Posterior vena cava (tissue), 2 donors: Measurements from ENCODE around the gene PKD1. TPM values are rescaled to one million over a fixed set of nuclear protein-coding genes. Genes with fewer than 3 reads are reported as not detected.

Experiments used
- DNase-seq: peaks from one replicate; pipeline ENCODE4 v3.0.0-alpha.2; 2020; ENCODE audit warnings: low spot score
- intact Hi-C, 2 donors: fragments of 100-400 bp; cut with DNase I; formaldehyde crosslinking; loops; one replicate each; pipeline versions ENCODE4 v1.14.1 to v1.14.2; 2022 to 2023
- microRNA-seq, 2 donors: library from miRNA; unstranded; fragments of <30 nt; microRNA quantifications; one replicate each; pipeline ENCODE4 v1.2.0, GENCODE V29; 2020 to 2021; ENCODE audit warnings: borderline microRNAs expressed in 2 of 2
- total RNA-seq, 2 donors: library from RNA; stranded (reverse); fragmentation: NEBNext Ultra II Directional; extraction: Animal tissue kit (Norgen Biotek cat#: 25700); gene quantifications; one replicate each; pipeline ENCODE4 v1.2.1, GENCODE V29; 2021
- donor health status: DM: yes; HTN: yes; CAD: no.
- donor health status: DM: yes; HTN: yes; CAD: no.

The PKD1 gene
- total RNA-seq, 2 donors from 2014 or later, result 177 to 181 TPM

- intact Hi-C loops, result no loop called here
- peak; percentile 99 for DNase-seq
Observed at GRCh38 chr16:2047330-2048115, 88.2 kb downstream of the PKD1 start, which contains the start of the genes NTHL1 and TSC2. TSS of gene NTHL1 (minus strand) at chr16:2047834. CDS start at chr16:2047823, 11 bp downstream. TSS of gene TSC2 (plus strand) at chr16:2047985. CDS start at chr16:2048616, 631 bp downstream.

DNA sequence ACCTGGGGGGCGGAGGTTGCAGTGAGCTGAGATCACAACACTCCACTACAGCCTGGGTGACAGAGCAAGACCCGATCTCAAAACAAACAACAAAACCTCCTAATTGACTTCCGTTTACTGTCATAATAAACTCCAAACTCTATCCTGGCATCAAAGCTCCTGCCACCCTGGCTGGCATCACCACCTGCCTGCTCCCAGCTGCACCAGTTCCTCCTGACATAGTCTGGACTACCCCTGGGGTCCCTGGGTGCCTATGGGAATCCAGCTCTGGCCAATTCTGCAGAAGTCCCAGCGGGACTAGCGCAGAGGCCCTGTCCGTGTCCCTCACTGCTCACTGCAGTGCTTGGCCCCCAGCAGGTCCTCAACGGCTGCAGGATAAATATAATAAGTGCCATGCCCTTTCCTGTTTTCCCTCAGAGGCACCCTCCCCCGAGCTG lies 88.8 kb downstream of the PKD1 start:
- DNase-seq, result no peak
- intact Hi-C loops, result no loop called here

DNA sequence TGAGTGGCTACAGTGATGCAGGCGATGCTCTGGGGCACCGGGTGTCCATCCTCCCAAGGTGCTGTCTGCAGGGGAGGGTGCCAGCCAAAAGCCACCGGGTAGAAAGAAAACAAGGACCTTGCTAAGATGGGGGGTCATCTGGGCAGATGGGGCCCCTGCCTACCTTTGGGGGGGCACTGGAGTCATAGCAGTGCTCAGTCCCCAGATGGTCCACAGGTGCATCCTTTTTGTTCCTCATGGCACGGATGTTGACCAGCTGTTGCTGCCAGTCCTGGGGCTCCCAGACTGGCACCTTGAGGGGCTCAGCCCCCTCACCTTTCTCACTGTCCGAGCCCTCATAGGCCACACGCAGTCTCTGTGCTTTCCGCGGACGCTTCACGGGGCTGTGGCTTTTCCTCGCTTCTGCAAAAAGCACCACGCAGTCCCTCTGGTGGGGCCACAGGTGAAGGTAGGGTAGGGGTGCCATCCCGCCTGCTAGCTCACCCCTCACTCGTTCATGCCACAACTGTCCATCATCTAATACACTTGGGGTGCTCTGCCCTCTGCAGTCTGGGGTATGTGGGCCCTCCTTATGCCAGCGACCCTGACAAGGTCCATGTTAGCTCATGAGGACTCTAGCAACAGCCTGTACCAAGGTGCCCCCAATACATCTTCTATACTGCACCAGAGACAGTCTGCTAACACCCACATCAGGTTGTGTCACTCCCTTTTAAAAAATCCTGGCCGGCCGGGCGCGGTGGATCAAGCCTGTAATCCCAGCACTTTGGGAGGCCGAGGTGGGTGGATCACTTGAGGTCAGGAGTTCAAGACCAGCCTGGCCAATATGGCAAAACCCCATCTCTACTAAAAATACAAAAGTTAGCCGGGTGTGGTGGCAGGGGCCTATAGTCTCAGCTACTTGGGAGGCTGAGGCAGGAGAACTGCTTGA lies 89.5 kb downstream of the PKD1 start:
- DNase-seq, result no peak
- intact Hi-C loops, result no loop called here

DNA sequence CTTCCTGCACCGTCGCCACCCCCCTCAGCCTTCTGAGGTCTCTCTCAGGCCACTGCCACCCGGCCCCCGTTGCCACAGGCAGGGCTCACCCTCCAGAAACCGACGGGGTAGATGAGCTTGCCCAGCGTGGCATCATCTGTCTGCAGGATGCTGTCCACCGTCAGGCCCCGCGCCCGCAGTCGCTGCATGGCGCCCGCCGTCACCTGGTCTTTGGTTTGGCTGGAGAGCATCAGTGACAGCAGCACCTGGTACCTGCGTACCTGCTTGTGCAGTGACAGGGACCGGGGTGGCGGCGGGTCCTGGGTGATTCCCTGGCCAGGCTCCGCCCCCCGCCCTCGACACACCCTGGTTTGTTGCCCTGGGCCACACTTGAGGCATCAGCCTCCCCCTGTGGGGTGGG lies 91.2 kb downstream of the PKD1 start:
- intact Hi-C loops, result no loop called here
- no peak for DNase-seq

DNA sequence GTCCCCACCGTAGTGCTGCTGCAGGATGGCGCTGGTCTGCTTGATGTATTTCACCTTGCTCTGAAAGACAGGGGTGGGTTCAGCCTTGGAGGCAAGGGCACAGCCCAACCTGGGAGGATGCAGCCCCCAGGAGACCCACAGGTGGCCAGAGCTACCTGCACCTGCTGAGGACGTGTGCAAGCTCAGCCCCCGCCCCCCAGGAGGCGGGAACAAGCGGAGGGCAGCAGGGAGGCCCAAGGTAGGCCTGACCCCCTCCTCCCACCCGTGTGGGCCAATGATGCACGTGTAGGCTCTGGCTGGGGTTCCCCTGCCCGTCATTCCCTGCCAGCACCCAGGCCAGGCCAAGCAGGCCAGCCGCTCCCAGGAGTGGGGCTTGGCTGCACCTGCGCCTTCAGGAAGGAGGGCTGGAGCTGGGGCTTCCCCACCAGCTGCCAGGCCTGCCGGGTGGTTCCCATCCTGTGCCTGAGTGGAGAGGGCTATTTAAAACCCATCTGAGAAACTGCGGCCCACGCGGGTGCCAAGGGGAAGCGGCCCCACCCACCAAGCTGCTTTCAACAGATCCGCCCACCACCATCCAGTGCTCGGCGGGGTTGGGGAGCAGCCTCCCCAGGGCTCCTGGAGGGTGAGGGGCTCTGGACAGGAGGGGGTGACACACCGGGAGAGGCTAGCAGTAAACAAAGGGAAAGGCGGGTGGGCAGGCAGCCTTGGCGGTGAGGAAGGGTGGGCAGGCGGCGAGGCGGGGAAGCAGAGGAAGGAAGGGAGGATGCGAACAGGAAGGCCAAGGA lies 91.8 kb downstream of the PKD1 start:
- no peak for DNase-seq
- intact Hi-C loops, result no loop called here

DNA sequence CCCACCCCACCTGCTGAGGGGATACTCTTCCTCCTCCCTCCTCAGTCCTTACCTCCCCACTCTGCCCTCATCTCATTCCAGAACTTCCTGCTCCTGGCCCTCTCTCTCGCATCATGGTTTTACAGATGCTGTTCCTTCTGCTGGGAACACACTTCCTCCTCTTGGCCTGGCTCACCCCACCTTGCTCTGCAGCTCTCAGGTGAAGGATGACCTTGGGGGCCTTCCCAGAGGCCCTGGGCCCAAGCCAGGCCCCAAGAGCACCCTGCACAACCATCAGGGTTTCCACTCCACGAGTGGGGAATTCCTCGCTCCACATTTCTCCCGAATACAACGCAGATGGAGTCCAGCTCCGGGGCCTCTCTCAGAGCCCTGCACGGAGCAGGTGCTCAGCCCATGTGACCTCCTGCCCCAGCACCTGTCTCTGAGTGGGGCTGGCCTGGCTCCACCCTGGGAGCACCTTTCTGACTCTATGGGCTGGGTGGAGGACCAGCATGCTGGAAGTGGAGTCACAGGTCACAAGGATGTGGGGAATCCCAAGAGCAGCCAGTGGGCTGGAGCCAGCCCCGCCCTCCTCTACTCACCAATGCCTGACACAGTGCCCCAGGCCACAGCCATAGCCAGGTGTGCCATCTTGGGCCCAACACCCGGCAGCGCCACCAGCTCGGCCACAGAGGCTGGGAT lies 92.6 kb downstream of the PKD1 start:
- no peak for DNase-seq
- intact Hi-C loops, result no loop called here

GRCh38 chr16:2042171-2042985 lies 93.3 kb downstream of the PKD1 start:
- intact Hi-C loops, result no loop called here
- no peak for DNase-seq

DNA sequence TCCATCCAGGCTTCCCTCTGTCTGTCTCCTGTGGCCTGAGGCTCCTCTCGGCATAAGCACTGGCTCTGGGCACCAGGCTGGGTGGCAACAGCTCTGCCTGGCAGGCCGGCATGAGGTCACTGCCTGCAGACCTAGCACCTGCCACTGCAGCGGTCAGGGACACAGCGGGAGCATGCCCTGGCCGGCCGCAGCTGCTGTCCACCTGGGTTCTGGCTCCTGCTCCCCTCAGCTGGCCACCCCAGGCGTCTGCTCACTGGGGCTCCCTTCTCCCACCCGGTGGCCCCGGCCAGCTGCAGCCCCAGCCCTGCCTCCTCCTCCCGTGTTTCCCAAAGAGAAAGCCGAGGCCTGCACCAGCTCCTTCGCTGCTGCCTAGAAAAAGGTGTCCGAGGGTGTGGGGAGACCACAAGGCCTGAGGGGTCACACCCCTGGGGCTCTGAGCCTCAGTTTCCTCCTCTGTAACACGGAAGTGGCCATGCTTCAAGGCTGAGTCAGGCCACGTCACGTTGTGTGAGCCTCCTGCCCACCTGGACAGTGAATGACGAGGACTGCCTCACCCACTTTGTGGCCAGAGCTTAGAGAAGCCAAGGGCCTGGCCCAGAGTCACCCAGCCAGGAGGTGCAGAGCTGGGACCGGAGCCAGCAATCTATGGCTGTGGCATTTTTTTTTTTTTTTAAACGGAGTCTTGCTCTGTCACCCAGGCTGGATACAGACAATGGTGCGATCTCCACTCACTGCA lies 94.7 kb downstream of the PKD1 start:
- intact Hi-C loops, result no loop called here
- no peak for DNase-seq

- no peak for DNase-seq
- intact Hi-C loops, result no loop called here
Observed at GRCh38 chr16:2040041-2040786, 95.5 kb downstream of the PKD1 start.

DNA sequence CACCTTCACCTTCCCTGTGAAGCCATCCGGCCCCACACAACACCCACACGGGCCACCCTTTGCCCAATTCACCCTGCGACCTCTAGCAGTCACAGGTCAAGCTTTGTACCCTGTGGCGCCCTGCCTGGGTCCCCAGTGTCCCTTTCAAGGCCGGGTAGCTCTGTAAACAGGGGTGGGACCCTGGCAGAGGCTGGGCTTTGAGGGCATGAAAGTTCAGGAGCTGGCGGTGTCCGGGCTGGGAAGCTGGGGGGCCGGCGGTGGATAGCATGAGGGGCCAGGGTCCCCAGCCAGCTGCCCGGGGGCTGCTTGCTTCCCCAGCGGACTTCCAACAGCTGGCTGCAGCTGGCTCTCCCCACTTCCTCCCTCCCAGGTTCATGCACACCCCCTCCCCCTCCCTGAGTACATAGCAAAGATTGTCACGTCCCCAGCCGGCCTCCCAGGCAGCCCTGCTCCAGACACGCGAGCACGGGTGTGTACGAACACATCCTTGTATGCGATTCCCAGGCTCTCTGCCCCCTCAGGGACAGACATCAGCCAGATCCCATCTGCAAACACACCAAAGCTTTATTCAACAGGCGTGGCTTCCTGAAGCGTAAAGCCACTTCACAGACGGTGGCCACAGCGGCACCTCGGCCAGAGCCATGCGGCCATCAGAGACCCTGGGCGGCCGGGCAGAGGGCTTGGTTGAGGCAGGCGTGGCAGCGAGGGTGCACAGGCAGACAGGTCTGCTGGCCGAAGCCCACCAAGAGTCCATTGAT lies 96.2 kb downstream of the PKD1 start:
- no peak for DNase-seq
- intact Hi-C loops, result loop anchor here in 1 of 2 donors (10.0 kb wide), 1 partner anchor 55 kb away; no protein-coding TSS in a partner anchor

Small RNA genes lying within 50 kb of the gene (microRNA-seq; reads per million reads assigned to microRNA genes)
- gene MIR1225 (1.6 to 3.9 reads per million in 2 donors), gene MIR3180-5 (0 reads per million in 2 donors), gene MIR4516 (0 to 0.26 reads per million in 2 donors), gene MIR6511B1 (0 reads per million in 2 donors)

Other genes with a start within 250 kb of the PKD1 start
- not detected for gene HS3ST6, start 217.5 kb downstream of the PKD1 start, total RNA-seq
- gene MSRB1, start 192.7 kb downstream of the PKD1 start, total RNA-seq, result 10 to 100 TPM; 61.4 to 70.0 TPM
- gene RPL3L, start 181.2 kb downstream of the PKD1 start, total RNA-seq, result not detected
- 100 to 1,000 TPM; 112 to 116 TPM for gene NDUFB10, start 176.4 kb downstream of the PKD1 start, total RNA-seq
- 1,000 to 10,000 TPM; 1,131 to 1,263 TPM for gene RPS2, start 171.1 kb downstream of the PKD1 start, total RNA-seq
- gene RNF151, start 169.0 kb downstream of the PKD1 start, total RNA-seq, result not detected
- gene TBL3, start 163.8 kb downstream of the PKD1 start, total RNA-seq, result 10 to 100 TPM; 17.6 to 20.1 TPM
- not detected for gene NOXO1, start 154.4 kb downstream of the PKD1 start, total RNA-seq
- 10 to 100 TPM; 15.1 to 16.2 TPM for gene GFER, start 151.7 kb downstream of the PKD1 start, total RNA-seq
- under 1 TPM; 0.33 to 0.83 TPM for gene SYNGR3, start 145.9 kb downstream of the PKD1 start, total RNA-seq
- 10 to 100 TPM; 29.4 to 38.7 TPM for gene ZNF598, start 126.1 kb downstream of the PKD1 start, total RNA-seq
- not detected for gene NPW, start 116.1 kb downstream of the PKD1 start, total RNA-seq
- gene NHERF2, start 109.0 kb downstream of the PKD1 start, total RNA-seq, result 100 to 1,000 TPM; 115 to 143 TPM
- 10 to 100 TPM in 1 of 2 donors, 1 to 10 TPM in 1; 8.1 to 15.2 TPM for gene NTHL1, start 88.1 kb downstream of the PKD1 start, total RNA-seq
- 10 to 100 TPM; 77.8 to 86.9 TPM for gene TSC2, start 87.9 kb downstream of the PKD1 start, total RNA-seq
- under 1 TPM in 1 of 2 donors, not detected in 1; 0.28 TPM for gene RAB26, start 12.7 kb upstream of the PKD1 start, total RNA-seq
- gene TRAF7, start 19.9 kb upstream of the PKD1 start, total RNA-seq, result 10 to 100 TPM; 56.7 to 62.0 TPM
- under 1 TPM in 1 of 2 donors, not detected in 1; 0.05 TPM for gene CASKIN1, start 60.7 kb upstream of the PKD1 start, total RNA-seq
- 10 to 100 TPM; 16.6 to 21.4 TPM for gene MLST8, start 69.6 kb upstream of the PKD1 start, total RNA-seq
- 1 to 10 TPM; 2.1 to 2.6 TPM for gene BRICD5, start 75.0 kb upstream of the PKD1 start, total RNA-seq
- gene PGP, start 78.9 kb upstream of the PKD1 start, total RNA-seq, result 1 to 10 TPM; 7.2 to 8.4 TPM
- 10 to 100 TPM; 15.5 to 19.3 TPM for gene E4F1, start 87.7 kb upstream of the PKD1 start, total RNA-seq
- under 1 TPM in 1 of 2 donors, not detected in 1; 0.19 TPM for gene DNASE1L2, start 100.5 kb upstream of the PKD1 start, total RNA-seq
- gene ECI1, start 115.7 kb upstream of the PKD1 start, total RNA-seq, result 10 to 100 TPM; 30.2 to 31.9 TPM
- gene RNPS1, start 132.2 kb upstream of the PKD1 start, total RNA-seq, result 100 to 1,000 TPM in 1 of 2 donors, 10 to 100 TPM in 1; 84.9 to 101 TPM
- 10 to 100 TPM in 1 of 2 donors, 1 to 10 TPM in 1; 9.6 to 16.6 TPM for gene ABCA3, start 204.8 kb upstream of the PKD1 start, total RNA-seq